ENCODE data around the gene PRG3. TPM values are rescaled to one million over a fixed set of nuclear protein-coding genes. Genes with fewer than 3 reads are reported as not detected.
"Not testable (repeated sequence)": the region's sequence is repeated elsewhere in the genome, so short reads cannot be mapped to it uniquely, and the experiment has no call there.

The PRG3 gene
- total RNA-seq, 1 donor from 2014 or later, result not detected

- DNase-seq, result no peak
- Mint-ChIP-seq H3K9me3 (ENCODE audit: unreplicated experiment) (peaks cover 8% of the 10 kb centered on the region), H3K4me3 (ENCODE audit: unreplicated experiment) (no peak overlapping the region), H3K27me3 (ENCODE audit: unreplicated experiment) (peaks cover 3% of the 10 kb centered on the region), H3K27ac (ENCODE audit: unreplicated experiment) (no peak overlapping the region), H3K36me3 (ENCODE audit: unreplicated experiment) (peaks cover 4% of the 10 kb centered on the region), H3K4me1 (ENCODE audit: low read depth, unreplicated experiment) (no peaks in the 10 kb centered on the region)
- no peak for TF ChIP-seq CTCF (IDR thresholded peaks at IDR 0.05; ENCODE audit: partially characterized antibody, unreplicated experiment)
Measured at GRCh38 chr11:57406337-57406904, 25.5 kb upstream of the PRG3 start.

- H3K4me3 Mint-ChIP-seq (ENCODE audit: unreplicated experiment), result no peak overlapping the region
- H3K36me3 Mint-ChIP-seq (ENCODE audit: unreplicated experiment), result no peaks in the 10 kb centered on the region
- no peaks in the 10 kb centered on the region for H3K4me1 Mint-ChIP-seq (ENCODE audit: low read depth, unreplicated experiment)
- peaks cover 8% of the 10 kb centered on the region for H3K9me3 Mint-ChIP-seq (ENCODE audit: unreplicated experiment)
- peaks cover 3% of the 10 kb centered on the region for H3K27me3 Mint-ChIP-seq (ENCODE audit: unreplicated experiment)
- no peak for DNase-seq
- no peak for TF ChIP-seq CTCF (IDR thresholded peaks at IDR 0.05; ENCODE audit: partially characterized antibody, unreplicated experiment)
- H3K27ac Mint-ChIP-seq (ENCODE audit: unreplicated experiment), result no peak overlapping the region
Measured at GRCh38 chr11:57405271-57405860, 24.4 kb upstream of the PRG3 start.

- no peaks in the 10 kb centered on the region for H3K36me3 Mint-ChIP-seq (ENCODE audit: unreplicated experiment)
- H3K4me3 Mint-ChIP-seq (ENCODE audit: unreplicated experiment), result no peak overlapping the region
- no peak for TF ChIP-seq CTCF (IDR thresholded peaks at IDR 0.05; ENCODE audit: partially characterized antibody, unreplicated experiment)
- no peak overlapping the region for H3K27ac Mint-ChIP-seq (ENCODE audit: unreplicated experiment)
- no peaks in the 10 kb centered on the region for H3K4me1 Mint-ChIP-seq (ENCODE audit: low read depth, unreplicated experiment)
- peaks cover 3% of the 10 kb centered on the region for H3K27me3 Mint-ChIP-seq (ENCODE audit: unreplicated experiment)
- H3K9me3 Mint-ChIP-seq (ENCODE audit: unreplicated experiment), result peaks cover 5% of the 10 kb centered on the region
- no peak for DNase-seq
Measured at GRCh38 chr11:57403802-57404147, 22.8 kb upstream of the PRG3 start.

- not testable (repeated sequence) for H3K9me3 Mint-ChIP-seq (ENCODE audit: unreplicated experiment); H3K27ac Mint-ChIP-seq (ENCODE audit: unreplicated experiment); H3K36me3 Mint-ChIP-seq (ENCODE audit: unreplicated experiment); H3K4me1 Mint-ChIP-seq (ENCODE audit: low read depth, unreplicated experiment); H3K4me3 Mint-ChIP-seq (ENCODE audit: unreplicated experiment); DNase-seq; H3K27me3 Mint-ChIP-seq (ENCODE audit: unreplicated experiment)
Measured at GRCh38 chr11:57403003-57403801, 22.3 kb upstream of the PRG3 start.

GRCh38 chr11:57402188-57403002, 21.4 kb upstream of the PRG3 start:
- Mint-ChIP-seq H3K36me3 (ENCODE audit: unreplicated experiment) (no peaks in the 10 kb centered on the region), H3K4me1 (ENCODE audit: low read depth, unreplicated experiment) (no peaks in the 10 kb centered on the region), H3K4me3 (ENCODE audit: unreplicated experiment) (no peak overlapping the region), H3K27ac (ENCODE audit: unreplicated experiment) (no peak overlapping the region), H3K27me3 (ENCODE audit: unreplicated experiment) (peaks cover 3% of the 10 kb centered on the region), H3K9me3 (ENCODE audit: unreplicated experiment) (peaks cover 5% of the 10 kb centered on the region)
- no peak for DNase-seq
- no peak for TF ChIP-seq CTCF (IDR thresholded peaks at IDR 0.05; ENCODE audit: partially characterized antibody, unreplicated experiment)

Measured in glutamatergic neuron (in vitro differentiated cells).